Retinal pigment epithelial cell (primary cell): ENCODE results near the gene GNB4.

Experiments
- DNase-seq: peaks from one replicate; pipeline ENCODE4 v3.0.0-alpha.2; 2010; ENCODE audit warnings: low read depth
- H3K4me3 ChIP-seq: 2 replicates; pipeline ENCODE4 v1.5.1; 2011; ENCODE audit warnings: mild to moderate bottlenecking, low read length, control low read depth, moderate library complexity
- CTCF ChIP-seq: conservative IDR thresholded peaks from 2 replicates; pipeline ENCODE4 v1.5.1; 2011; ENCODE audit warnings: low read depth, low read length, control low read depth, inconsistent platforms

The GNB4 gene

GRCh38 chr3:179446501-179446900, 4.8 kb downstream of the GNB4 start:
- TF ChIP-seq CTCF = peak; percentile 47
- DNase-seq = no peak

GRCh38 chr3:179438841-179439240, 12.4 kb downstream of the GNB4 start:
- H3K4me3 ChIP-seq = no peak overlapping the region
- DNase-seq = no peak
- no peak for TF ChIP-seq CTCF

More at GRCh38 chr3:179446501-179446900, 4.8 kb downstream of the GNB4 start:
- no peak overlapping the region for H3K4me3 ChIP-seq

- no peak for DNase-seq
- no peak overlapping the region for H3K4me3 ChIP-seq
- no peak for TF ChIP-seq CTCF
Observed at GRCh38 chr3:179436517-179436916, 14.8 kb downstream of the GNB4 start.

GRCh38 chr3:179432451-179432850, 18.8 kb downstream of the GNB4 start:
- no peak for TF ChIP-seq CTCF
- no peak overlapping the region for H3K4me3 ChIP-seq
- DNase-seq = no peak

GRCh38 chr3:179432021-179432420, 19.2 kb downstream of the GNB4 start:
- no peak overlapping the region for H3K4me3 ChIP-seq
- no peak for DNase-seq
- no peak for TF ChIP-seq CTCF

GRCh38 chr3:179430277-179430870, 20.9 kb downstream of the GNB4 start:
- no peak for TF ChIP-seq CTCF
- DNase-seq = no peak
- no peak overlapping the region for H3K4me3 ChIP-seq

GRCh38 chr3:179428876-179429548, 22.3 kb downstream of the GNB4 start:
- H3K4me3 ChIP-seq = no peak overlapping the region
- no peak for DNase-seq
- no peak for TF ChIP-seq CTCF
